Skin of body (tissue), 2 donors: ENCODE results near the gene PHKB. TPM values are rescaled to one million over a fixed set of nuclear protein-coding genes. Genes with fewer than 3 reads are reported as not detected.
"Not testable (repeated sequence)": the region's sequence is repeated elsewhere in the genome, so short reads cannot be mapped to it uniquely, and the experiment has no call there.

Experiments
- DNase-seq: peaks from one replicate; lab custom pipeline; 2025; lab: John Stamatoyannopoulos, UW
- total RNA-seq: library from RNA; depleted of rRNA; stranded (reverse); fragments of >200 nt; gene quantifications from one replicate; pipeline ENCODE4 v1.2.3, GENCODE V29; 2014

The PHKB gene
- total RNA-seq, 1 donor from 2014 or later, result 72.2 TPM

GRCh38 chr16:47504599-47504998 lies 43.5 kb downstream of the PHKB start:
- no peak for DNase-seq

- no peak for DNase-seq
Measured at GRCh38 chr16:47506800-47507199, 45.7 kb downstream of the PHKB start.

- DNase-seq, result no peak
Measured at GRCh38 chr16:47507701-47508100, 46.6 kb downstream of the PHKB start.

GRCh38 chr16:47511882-47512281 lies 50.8 kb downstream of the PHKB start:
- DNase-seq, result no peak

GRCh38 chr16:47519037-47519436 lies 57.9 kb downstream of the PHKB start:
- DNase-seq, result no peak

GRCh38 chr16:47519546-47519945 lies 58.4 kb downstream of the PHKB start:
- DNase-seq, result no peak

GRCh38 chr16:47519996-47520679 lies 59.0 kb downstream of the PHKB start:
- DNase-seq, result no peak

GRCh38 chr16:47523342-47524006 lies 62.3 kb downstream of the PHKB start:
- DNase-seq, result no peak

GRCh38 chr16:47524007-47524405 lies 62.9 kb downstream of the PHKB start:
- DNase-seq, result no peak

- no peak for DNase-seq
Measured at GRCh38 chr16:47528431-47528830, 67.3 kb downstream of the PHKB start.

GRCh38 chr16:47533744-47534292 lies 72.7 kb downstream of the PHKB start:
- no peak for DNase-seq

GRCh38 chr16:47538472-47538871 lies 77.3 kb downstream of the PHKB start:
- DNase-seq, result no peak

GRCh38 chr16:47539707-47540670 lies 78.9 kb downstream of the PHKB start:
- not testable (repeated sequence) for DNase-seq

- not testable (repeated sequence) for DNase-seq
Measured at GRCh38 chr16:47541135-47541534, 80.0 kb downstream of the PHKB start.

GRCh38 chr16:47544255-47544654 lies 83.1 kb downstream of the PHKB start:
- DNase-seq, result not testable (repeated sequence)

- not testable (repeated sequence) for DNase-seq
Measured at GRCh38 chr16:47551185-47551584, 90.1 kb downstream of the PHKB start.

- not testable (repeated sequence) for DNase-seq
Measured at GRCh38 chr16:47551767-47552166, 90.6 kb downstream of the PHKB start.

- no peak for DNase-seq
Measured at GRCh38 chr16:47553853-47554564, 92.9 kb downstream of the PHKB start.

GRCh38 chr16:47554587-47554986 lies 93.5 kb downstream of the PHKB start:
- DNase-seq, result not testable (repeated sequence)

GRCh38 chr16:47561286-47561685 lies 100.2 kb downstream of the PHKB start:
- no peak for DNase-seq

- DNase-seq, result no peak
Measured at GRCh38 chr16:47562366-47562765, 101.2 kb downstream of the PHKB start.
